K562 (cell line): ENCODE measurements around the gene GPR42. TPM values are rescaled to one million over a fixed set of nuclear protein-coding genes. Genes with fewer than 3 reads are reported as not detected.

ENCODE experiments used
- ATAC-seq: fragments of 200-7000 bp; cut with Tn5 transposase; 3 replicates; pipeline ENCODE4 v1.9.1; 2020; ENCODE audit warnings: moderate library complexity
- BruUV-seq: library from RNA; stranded (reverse); fragments of 400-500 nt; replicated peaks from 2 replicates; lab custom pipeline; 2021; lab: Mats Ljungman, UMichigan
- CTCF ChIA-PET: fragments of 300-600 bp; formaldehyde crosslinking; extraction: SDS; loops from one replicate; lab custom pipeline; 2021; ENCODE audit warnings: low intra/inter-chr PET ratio; lab: Yijun Ruan, JAX
- POLR2A ChIA-PET: fragments of 300-600, 350-650 bp; sonication (Branson Sonifier 250); formaldehyde crosslinking; extraction: SDS; loops from one replicate; lab custom pipeline; 2021; ENCODE audit warnings: antibody characterized with exemption, inconsistent platforms; lab: Yijun Ruan, JAX
- DNase-seq, 4 experiments: peaks; one replicate each; pipeline versions ENCODE4 v3.0.0 to v3.0.0-alpha.2; 2011 to 2018; ENCODE audit warnings: low spot score in 3 of 4, mixed read lengths in 3 of 4; ENCODE audit errors: extremely low read depth in 1 of 4
- FAIRE-seq: peaks from 2 replicates; lab custom pipeline; 2011; peaks lifted over from hg19 to GRCh38; lab: Jason Lieb, UNC
- H2AFZ ChIP-seq: 2 replicates; pipeline ENCODE4 v1.6.0; 2011; ENCODE audit warnings: low read depth, low read length, control low read depth, inconsistent platforms
- H3K27ac ChIP-seq: fragments of 200-600 bp; 3 replicates; pipeline ENCODE4 v1.8.0; 2011; ENCODE audit warnings: low read depth, mild to moderate bottlenecking, control low read depth, inconsistent platforms, low read length, moderate library complexity, mixed read lengths; ENCODE audit errors: extremely low read depth
- H3K27me3 ChIP-seq, 2 experiments: fragments of 300-600 bp in 1 of 2; 2 replicates in 1 of 2; 3 replicates in 1 of 2; pipeline versions ENCODE4 v1.6.0 to v1.8.0; 2011; ENCODE audit warnings: inconsistent platforms in 2 of 2, low read length in 2 of 2, mild to moderate bottlenecking in 1 of 2, mixed read lengths in 1 of 2, moderate library complexity in 1 of 2; ENCODE audit not compliant: control insufficient read depth in 2 of 2, insufficient read depth in 2 of 2
- H3K36me3 ChIP-seq: fragments of 300-600 bp; 3 replicates; pipeline ENCODE4 v1.8.0; 2011; ENCODE audit warnings: mild to moderate bottlenecking, low read length, inconsistent platforms; ENCODE audit not compliant: control insufficient read depth, insufficient read depth
- H3K4me1 ChIP-seq, 2 experiments: fragments of 200-600 bp in 1 of 2; replicated peaks in 1 of 2; 2 replicates in 1 of 2; 3 replicates in 1 of 2; pipeline versions ENCODE4 v1.5.1 to v1.8.0; 2011; ENCODE audit warnings: inconsistent platforms in 2 of 2, low read length in 2 of 2, mild to moderate bottlenecking in 1 of 2, mixed read lengths in 1 of 2, moderate library complexity in 1 of 2; ENCODE audit not compliant: control insufficient read depth in 2 of 2, insufficient read depth in 2 of 2
- H3K4me2 ChIP-seq: 2 replicates; pipeline ENCODE4 v1.6.1; 2011; ENCODE audit warnings: low read length, control low read depth, inconsistent platforms, mixed read lengths; ENCODE audit not compliant: insufficient read depth
- H3K4me3 ChIP-seq: fragments of 200-600 bp; sonication (generic), shearing (Covaris generic); 2 replicates; pipeline ENCODE4 v1.5.1; 2016; ENCODE audit warnings: control low read depth, inconsistent platforms
- H3K79me2 ChIP-seq: fragments of 200-600 bp; 3 replicates; pipeline ENCODE4 v1.8.0; 2011; ENCODE audit warnings: low read length, inconsistent platforms; ENCODE audit not compliant: control insufficient read depth, insufficient read depth
- H3K9ac ChIP-seq, 2 experiments: 2 replicates each; pipeline versions ENCODE4 v1.6.0 to v1.6.1; 2011; ENCODE audit warnings: low read depth in 2 of 2, low read length in 2 of 2, control low read depth in 1 of 2, inconsistent platforms in 1 of 2, mild to moderate bottlenecking in 1 of 2, mixed read lengths in 1 of 2; ENCODE audit not compliant: insufficient read depth in 1 of 2
- H3K9me1 ChIP-seq: one replicate; pipeline ENCODE4 v1.6.0; 2011; ENCODE audit warnings: inconsistent platforms, mild to moderate bottlenecking, low read length, moderate library complexity; ENCODE audit not compliant: control insufficient read depth, insufficient read depth
- H3K9me3 ChIP-seq: replicated peaks from 2 replicates; pipeline ENCODE4 v1.5.1; 2011; ENCODE audit warnings: low read depth, low read length, inconsistent platforms; ENCODE audit not compliant: control insufficient read depth, insufficient read depth
- H4K20me1 ChIP-seq: replicated peaks from 2 replicates; pipeline ENCODE4 v1.6.1; 2011; ENCODE audit warnings: low read length, inconsistent platforms, mixed read lengths; ENCODE audit not compliant: control insufficient read depth, insufficient read depth
- BHLHE40 ChIP-seq: IDR thresholded peaks from 2 replicates; pipeline ENCODE4 v1.6.1; 2011; ENCODE audit warnings: low read length, improper control_type of control experiment
- NCOR1 ChIP-seq: fragments of 450-650 bp; IDR thresholded peaks from 2 replicates; pipeline ENCODE4 v1.6.1; 2016; ENCODE audit warnings: mild to moderate bottlenecking, moderate library complexity
- NFATC3 ChIP-seq: fragments of 450-650 bp; IDR thresholded peaks from 2 replicates; pipeline ENCODE4 v1.6.1; 2017; ENCODE audit warnings: mild to moderate bottlenecking
- NFRKB ChIP-seq: fragments of 450-650 bp; IDR thresholded peaks from 2 replicates; pipeline ENCODE4 v1.6.1; 2016; ENCODE audit warnings: low read depth
- NFYB ChIP-seq: IDR thresholded peaks from 2 replicates; pipeline ENCODE4 v1.6.1; 2011; ENCODE audit warnings: mild to moderate bottlenecking, moderate library complexity; ENCODE audit not compliant: insufficient read length; ENCODE audit errors: extremely low read depth
- PKNOX1 ChIP-seq: fragments of 450-650 bp; IDR thresholded peaks from 2 replicates; pipeline ENCODE4 v1.6.1; 2016
- RNF2 ChIP-seq: sonication (generic); IDR thresholded peaks from 2 replicates; pipeline ENCODE4 v1.6.1; 2016
- SMAD4 ChIP-seq: fragments of 250-450 bp; sonication (Bioruptor Pico); conservative IDR thresholded peaks from 2 replicates; pipeline ENCODE4 v1.8.0; 2021; ENCODE audit warnings: inconsistent platforms, mild to moderate bottlenecking, moderate library complexity
- SRSF3 ChIP-seq: fragments of 200-400 bp; formaldehyde crosslinking; IDR thresholded peaks from 2 replicates; pipeline ENCODE4 v1.6.1; 2016; ENCODE audit warnings: mild to moderate bottlenecking, low read length, moderate library complexity; ENCODE audit not compliant: insufficient read depth
- STAT5A ChIP-seq: IDR thresholded peaks from 2 replicates; pipeline ENCODE4 v1.6.1; 2012; ENCODE audit warnings: low read length, inconsistent platforms, borderline replicate concordance
- SUPT5H ChIP-seq: fragments of 450-650 bp; IDR thresholded peaks from 2 replicates; pipeline ENCODE4 v1.6.1; 2016
- TCF3 ChIP-seq: sonication (generic); formaldehyde crosslinking; IDR thresholded peaks from 2 replicates; pipeline ENCODE4 v1.4.0; 2020; ENCODE audit warnings: mild to moderate bottlenecking, missing genetic modification reagents
- ZBED1 ChIP-seq: IDR thresholded peaks from 2 replicates; pipeline ENCODE4 v1.6.1; 2014
- ZNF384 ChIP-seq: IDR thresholded peaks from 2 replicates; pipeline ENCODE4 v1.6.1; 2012; ENCODE audit warnings: low read depth, low read length, improper control_type of control experiment
- WGBS: fragments of 100-300 bp; shearing (Covaris generic); methylation state at CpG from one replicate; pipeline ENCODE4 v1.1.6; 2016; ENCODE audit warnings: low coverage, mixed read lengths; ENCODE audit not compliant: insufficient coverage; ENCODE audit errors: missing lambda C conversion rate; 5-methylcytosine and 5-hydroxymethylcytosine counted together
- in situ Hi-C: fragments of 300-500 bp; cut with MboI; formaldehyde crosslinking; loops from 4 replicates; pipeline ENCODE4 v1.15.0; 2018; ENCODE audit warnings: inconsistent platforms, mixed read lengths
- intact Hi-C: fragments of 100-400 bp; cut with micrococcal nuclease; formaldehyde crosslinking; loops from 2 replicates; pipeline ENCODE4 v1.14.2; 2022
- polyA plus RNA-seq, 8 experiments: library from polyadenylated mRNA; depleted of rRNA in 4 of 8; stranded (reverse) in 5 of 8; unstranded in 3 of 8; fragments of >200 nt; fragmentation: Nextera tagmentation in 2 of 8; fragmentation: Illumina TruSeq in 1 of 8; extraction: Ambion mirVana in 2 of 8; extraction: Trizol in 1 of 8; gene quantifications; 2 replicates each; pipeline versions ENCODE4 v1.2.1 to v1.2.3, GENCODE V29; 2011 to 2014; ENCODE audit warnings: inconsistent platforms in 1 of 8, missing spikeins in 1 of 8
- total RNA-seq, 7 experiments: library from RNA; depleted of rRNA in 6 of 7; stranded (reverse); fragments of >200 nt in 6 of 7; fragmentation: Illumina TruSeq in 2 of 7; extraction: Trizol in 2 of 7; gene quantifications; 2 replicates each; pipeline versions ENCODE4 v1.2.1 to v1.2.3, GENCODE V29; 2011 to 2021; ENCODE audit warnings: low replicate concordance in 1 of 7

Gene GPR42
- total and polyA plus RNA-seq, 9 of the 15 experiments (the other 6 are each of a cell fraction or from before 2014, with no cell fraction given) = not detected

- Histone ChIP-seq H3K79me2 (no peaks in the 10 kb centered on the region), H3K27me3 (no peaks in the 10 kb centered on the region), H3K36me3 (no peaks in the 10 kb centered on the region), H3K4me1 (peaks cover 2 to 12% of the 10 kb centered on the region in 2 experiments; a peak in 4 of 5 replicates), H4K20me1 (no peaks in the 10 kb centered on the region), H3K27ac (no peak overlapping the region), H3K9me1 (no peaks in the 10 kb centered on the region), H3K4me3 (no peak overlapping the region), H3K9ac (no peak overlapping the region), H2AFZ (no peak overlapping the region), H3K4me2 (no peak overlapping the region), H3K9me3 (no peaks in the 10 kb centered on the region)
- intact Hi-C loops = no loop called here
- no peak for TF ChIP-seq NFRKB
- no peak for TF ChIP-seq SMAD4 (CRISPR knock-in tag)
- no peak for TF ChIP-seq ZBED1
- no peak for TF ChIP-seq NCOR1
- no peak for TF ChIP-seq RNF2
- TF ChIP-seq ZNF384 = no peak
- ChIA-PET CTCF (no interaction called here), POLR2A (interaction anchor here (0.6 to 0.7 kb wide), 3 partner anchors 32 to 225 kb away, joined by 3 read pairs; no protein-coding TSS in a partner anchor)
- DNase-seq (no peak), ATAC-seq (no peak), FAIRE-seq (no peak)
- no TSS peak for BruUV-seq
- in situ Hi-C loops = no loop called here
- 41% methylated on average over 4 of the region's 4 CpGs for WGBS
Observed at GRCh38 chr19:35329323-35329722, 41.5 kb upstream of the GPR42 start.

GRCh38 chr19:35330475-35330874 lies 40.4 kb upstream of the GPR42 start:
- ChIA-PET CTCF (no interaction called here), POLR2A (interaction anchor here (1.5 kb wide), 1 partner anchor 11 kb away, joined by 5 read pairs; no protein-coding TSS in a partner anchor)
- Histone ChIP-seq H2AFZ (no peak overlapping the region), H3K9me3 (no peaks in the 10 kb centered on the region), H4K20me1 (no peaks in the 10 kb centered on the region), H3K4me2 (no peak overlapping the region), H3K79me2 (no peaks in the 10 kb centered on the region), H3K4me3 (no peak overlapping the region), H3K9ac (no peak overlapping the region), H3K4me1 (peaks cover 2 to 8% of the 10 kb centered on the region in 2 experiments; a peak in 4 of 5 replicates), H3K9me1 (no peaks in the 10 kb centered on the region), H3K27ac (no peak overlapping the region), H3K36me3 (no peaks in the 10 kb centered on the region), H3K27me3 (no peaks in the 10 kb centered on the region)
- no TSS peak for BruUV-seq
- intact Hi-C loops (no loop called here), in situ Hi-C loops (loop anchor here (10.0 kb wide), 1 partner anchor 56 kb away; no protein-coding TSS in a partner anchor)
- WGBS = 22% methylated on average over 6 of the region's 7 CpGs
- DNase-seq (no peak), ATAC-seq (no peak), FAIRE-seq (no peak)
- TF ChIP-seq STAT5A = no peak
- no peak for TF ChIP-seq PKNOX1
- no peak for TF ChIP-seq SRSF3
- no peak for TF ChIP-seq NFYB
- TF ChIP-seq TCF3 (CRISPR knock-in tag) = peak; percentile 49
- no peak for TF ChIP-seq NFATC3
- TF ChIP-seq BHLHE40 = peak; percentile 46; the same call in 1 of the 2 replicates
- TF ChIP-seq SUPT5H = no peak
